HepG2 (cell line): ENCODE results near the gene PDE4D. TPM values are rescaled to one million over a fixed set of nuclear protein-coding genes. Genes with fewer than 3 reads are reported as not detected.

Experiments used
- ATAC-seq: fragments of 200-7000 bp; cut with Tn5 transposase; 3 replicates; pipeline ENCODE4 v1.9.1; 2020; ENCODE audit warnings: mild to moderate bottlenecking, moderate library complexity
- BruUV-seq: library from RNA; stranded (reverse); fragments of 400-500 nt; replicated peaks from 2 replicates; lab custom pipeline; 2021; lab: Mats Ljungman, UMichigan
- CTCF ChIA-PET: fragments of 300-600 bp; formaldehyde crosslinking; extraction: SDS; loops from one replicate; lab custom pipeline; 2021; ENCODE audit warnings: low total read pairs, inconsistent platforms, low intra/inter-chr PET ratio; lab: Yijun Ruan, JAX
- POLR2A ChIA-PET: fragments of 350-600 bp; sonication (Branson Sonifier 250); formaldehyde crosslinking; loops from one replicate; lab custom pipeline; 2020; ENCODE audit warnings: antibody characterized with exemption, inconsistent platforms; lab: Yijun Ruan, JAX
- DNase-seq: peaks from one replicate; pipeline ENCODE4 v3.0.0-alpha.2; 2015; ENCODE audit warnings: low spot score
- FAIRE-seq: peaks from 3 replicates; lab custom pipeline; 2011; peaks lifted over from hg19 to GRCh38; lab: Jason Lieb, UNC
- H2AFZ ChIP-seq: one replicate; pipeline ENCODE4 v1.6.1; 2011; ENCODE audit warnings: low read length, inconsistent platforms
- H3K27ac ChIP-seq: fragments of 300-600 bp; 3 replicates; pipeline ENCODE4 v1.8.0; 2011; ENCODE audit warnings: mixed run types, mild to moderate bottlenecking, mixed read lengths, low read length, inconsistent platforms; ENCODE audit not compliant: insufficient read depth; ENCODE audit errors: extremely low read length
- H3K27me3 ChIP-seq, 2 experiments: fragments of 200-600 bp in 1 of 2; 2 replicates in 1 of 2; 3 replicates in 1 of 2; pipeline versions ENCODE4 v1.6.0 to v1.8.0; 2011; ENCODE audit warnings: low read length in 2 of 2, mild to moderate bottlenecking in 2 of 2, moderate library complexity in 2 of 2, inconsistent platforms in 1 of 2; ENCODE audit not compliant: insufficient read depth in 2 of 2, control insufficient read depth in 1 of 2
- H3K36me3 ChIP-seq, 2 experiments: fragments of 200-600 bp in 1 of 2; replicated peaks in 1 of 2; 2 replicates in 1 of 2; 3 replicates in 1 of 2; pipeline versions ENCODE4 v1.5.1 to v1.8.0; 2011; ENCODE audit warnings: low read length in 2 of 2, inconsistent platforms in 1 of 2; ENCODE audit not compliant: insufficient read depth in 2 of 2, control insufficient read depth in 1 of 2
- H3K4me1 ChIP-seq: 2 replicates; pipeline ENCODE4 v1.5.1; 2012; ENCODE audit warnings: low read length, inconsistent platforms; ENCODE audit not compliant: insufficient read depth
- H3K4me2 ChIP-seq: 2 replicates; pipeline ENCODE4 v1.6.0; 2011; ENCODE audit warnings: low read depth, low read length, inconsistent platforms
- H3K4me3 ChIP-seq, 3 experiments: fragments of 200-600 bp in 1 of 3; sonication (generic), shearing (Covaris generic) in 1 of 3; replicated peaks in 1 of 3; 2 replicates each; pipeline ENCODE4 v1.5.1; 2011 to 2016; ENCODE audit warnings: low read length in 3 of 3, inconsistent platforms in 2 of 3, low read depth in 2 of 3, mild to moderate bottlenecking in 2 of 3, control low read depth in 1 of 3, mixed read lengths in 1 of 3; ENCODE audit not compliant: insufficient read depth in 1 of 3
- H3K79me2 ChIP-seq: one replicate; pipeline ENCODE4 v1.6.1; 2011; ENCODE audit warnings: low read length, inconsistent platforms; ENCODE audit not compliant: insufficient read depth
- H3K9ac ChIP-seq: 2 replicates; pipeline ENCODE4 v1.6.0; 2011; ENCODE audit warnings: mild to moderate bottlenecking, low read depth, low read length, inconsistent platforms; ENCODE audit not compliant: insufficient read depth
- H3K9me3 ChIP-seq: 2 replicates; pipeline ENCODE4 v1.5.1; 2012; ENCODE audit warnings: mild to moderate bottlenecking, low read length
- H4K20me1 ChIP-seq: 2 replicates; pipeline ENCODE4 v1.6.0; 2011; ENCODE audit warnings: inconsistent platforms, mild to moderate bottlenecking, low read length, moderate library complexity; ENCODE audit not compliant: insufficient read depth
- ARNT2 ChIP-seq: sonication (generic); formaldehyde crosslinking; IDR thresholded peaks from 2 replicates; pipeline ENCODE4 v1.8.0; 2022; ENCODE audit warnings: mild to moderate bottlenecking, low read depth, missing genetic modification reagents, moderate library complexity
- CCAR2 ChIP-seq: fragments of 200-400 bp; formaldehyde crosslinking; optimal IDR thresholded peaks from 2 replicates; pipeline ENCODE3; 2018; ENCODE audit warnings: low read depth, mild to moderate bottlenecking, low read length, moderate library complexity
- E2F1 ChIP-seq: sonication (generic); formaldehyde crosslinking; IDR thresholded peaks from 2 replicates; pipeline ENCODE4 v1.5.0; 2020; ENCODE audit warnings: missing genetic modification reagents
- NONO ChIP-seq, 2 experiments: fragments of 450-650 bp in 1 of 2; sonication (generic) in 1 of 2; formaldehyde crosslinking in 1 of 2; IDR thresholded peaks in 1 of 2; conservative IDR thresholded peaks in 1 of 2; 2 replicates each; pipeline versions ENCODE4 v1.6.1 to v1.8.0; 2017 to 2022; ENCODE audit warnings: mild to moderate bottlenecking in 1 of 2, missing genetic modification reagents in 1 of 2, moderate library complexity in 1 of 2
- RCOR2 ChIP-seq: IDR thresholded peaks from 2 replicates; pipeline ENCODE4 v1.6.1; 2016; ENCODE audit warnings: missing biosample characterization, missing genetic modification reagents
- ZC3H13 ChIP-seq: sonication (generic); formaldehyde crosslinking; IDR thresholded peaks from 2 replicates; pipeline ENCODE4 v1.8.1; 2023; ENCODE audit warnings: mild to moderate bottlenecking, missing genetic modification reagents, moderate library complexity
- ZFP90 ChIP-seq: sonication (generic); formaldehyde crosslinking; IDR thresholded peaks from 2 replicates; pipeline ENCODE4 v1.8.0; 2022; ENCODE audit warnings: missing genetic modification reagents, mild to moderate bottlenecking, inconsistent platforms, borderline replicate concordance
- ZNF234 ChIP-seq: sonication (generic); formaldehyde crosslinking; conservative IDR thresholded peaks from 2 replicates; pipeline ENCODE4 v1.5.1; 2020; ENCODE audit warnings: mild to moderate bottlenecking, missing genetic modification reagents
- ZNF33B ChIP-seq: sonication (generic); formaldehyde crosslinking; IDR thresholded peaks from 2 replicates; pipeline ENCODE4 v1.5.1; 2020; ENCODE audit warnings: mild to moderate bottlenecking, missing genetic modification reagents
- ZNF746 ChIP-seq: sonication (generic); formaldehyde crosslinking; IDR thresholded peaks from 2 replicates; pipeline ENCODE4 v1.8.0; 2022; ENCODE audit warnings: mild to moderate bottlenecking, missing genetic modification reagents
- WGBS: methylation state at CpG from one replicate; pipeline ENCODE4 v1.1.6; 2017; ENCODE audit warnings: low lambda C conversion rate; 5-methylcytosine and 5-hydroxymethylcytosine counted together
- in situ Hi-C: cut with HindIII; loops from 2 replicates; pipeline ENCODE4 v1.10.0; 2017; ENCODE audit warnings: low pct_unique_long_range_greater_than_20kb; ENCODE audit not compliant: extremely low pct_ligation_motif_present
- intact Hi-C: fragments of 100-400 bp; cut with micrococcal nuclease; formaldehyde crosslinking; loops from one replicate; pipeline ENCODE4 v1.10.0; 2022; ENCODE audit not compliant: unreplicated experiment
- polyA plus RNA-seq, 8 experiments: library from polyadenylated mRNA; depleted of rRNA in 3 of 8; stranded (reverse) in 7 of 8; unstranded in 1 of 8; fragments of >200 nt; fragmentation: Illumina TruSeq in 4 of 8; extraction: Trizol in 4 of 8; gene quantifications; 2 replicates each; pipeline versions ENCODE4 v1.2.1 to v1.2.3, GENCODE V29; 2011 to 2016; ENCODE audit warnings: low read depth in 4 of 8, missing spikeins in 1 of 8, mixed read lengths in 1 of 8; ENCODE audit not compliant: insufficient read depth in 1 of 8
- total RNA-seq, 5 experiments: library from RNA; depleted of rRNA; stranded (reverse); fragments of >200 nt; fragmentation: Illumina TruSeq; extraction: Trizol; gene quantifications; 2 replicates each; pipeline ENCODE4 v1.2.3, GENCODE V29; 2016; ENCODE audit warnings: low read depth in 1 of 5

Gene PDE4D
- total and polyA plus RNA-seq, 2 of the 13 experiments (the other 11 are each of a cell fraction or from before 2014, with no cell fraction given), result 7.0 to 12.2 TPM

- BruUV-seq, result no TSS peak
- Histone ChIP-seq H3K27ac (no peak overlapping the region), H3K4me2 (no peak overlapping the region), H3K36me3 (no peaks in the 10 kb centered on the region), H3K79me2 (no peaks in the 10 kb centered on the region), H2AFZ (no peak overlapping the region), H3K9me3 (no peaks in the 10 kb centered on the region), H4K20me1 (no peaks in the 10 kb centered on the region), H3K9ac (no peak overlapping the region), H3K4me3 (no peak overlapping the region), H3K4me1 (0 out of 2 replicates have a peak, but pooled peaks cover 5% of the 10 kb centered on the region), H3K27me3 (no peaks in the 10 kb centered on the region)
- ChIA-PET POLR2A (no interaction called here), CTCF (interaction anchor here (1.2 to 2.1 kb wide), 4 partner anchors 472 to 864 kb away, joined by 3 to 6 read pairs (median 4); no protein-coding TSS in a partner anchor)
- in situ Hi-C loops, result loop anchor here (10.0 kb wide), 2 partner anchors 470 to 770 kb away; no protein-coding TSS in a partner anchor
- DNase-seq, result no peak
- ATAC-seq, result no peak
- TF ChIP-seq ZNF33B (CRISPR knock-in tag) (no peak), ARNT2 (CRISPR knock-in tag) (no peak), RCOR2 (CRISPR knock-in tag) (no peak), ZC3H13 (no peak), ZNF234 (CRISPR knock-in tag) (no peak), E2F1 (CRISPR knock-in tag) (no peak), ZNF746 (CRISPR knock-in tag) (no peak), CCAR2 (no peak), NONO (IDR thresholded peaks at IDR 0.05) (no peak), NONO (CRISPR knock-in tag; conservative IDR thresholded peaks at IDR 0.05) (no peak), ZFP90 (CRISPR knock-in tag) (no peak)
- intact Hi-C loops, result loop anchor here (1.0 to 10.0 kb wide), 3 partner anchors 348 to 643 kb away; no protein-coding TSS in a partner anchor
- WGBS, result 48% methylated on average over 2 of the region's 2 CpGs
- no peak for FAIRE-seq
Measured at GRCh38 chr5:59814537-59814872, 79.0 kb downstream of the PDE4D start.
